ENCODE measurements around the gene MYO15B.

Gene MYO15B

DNA sequence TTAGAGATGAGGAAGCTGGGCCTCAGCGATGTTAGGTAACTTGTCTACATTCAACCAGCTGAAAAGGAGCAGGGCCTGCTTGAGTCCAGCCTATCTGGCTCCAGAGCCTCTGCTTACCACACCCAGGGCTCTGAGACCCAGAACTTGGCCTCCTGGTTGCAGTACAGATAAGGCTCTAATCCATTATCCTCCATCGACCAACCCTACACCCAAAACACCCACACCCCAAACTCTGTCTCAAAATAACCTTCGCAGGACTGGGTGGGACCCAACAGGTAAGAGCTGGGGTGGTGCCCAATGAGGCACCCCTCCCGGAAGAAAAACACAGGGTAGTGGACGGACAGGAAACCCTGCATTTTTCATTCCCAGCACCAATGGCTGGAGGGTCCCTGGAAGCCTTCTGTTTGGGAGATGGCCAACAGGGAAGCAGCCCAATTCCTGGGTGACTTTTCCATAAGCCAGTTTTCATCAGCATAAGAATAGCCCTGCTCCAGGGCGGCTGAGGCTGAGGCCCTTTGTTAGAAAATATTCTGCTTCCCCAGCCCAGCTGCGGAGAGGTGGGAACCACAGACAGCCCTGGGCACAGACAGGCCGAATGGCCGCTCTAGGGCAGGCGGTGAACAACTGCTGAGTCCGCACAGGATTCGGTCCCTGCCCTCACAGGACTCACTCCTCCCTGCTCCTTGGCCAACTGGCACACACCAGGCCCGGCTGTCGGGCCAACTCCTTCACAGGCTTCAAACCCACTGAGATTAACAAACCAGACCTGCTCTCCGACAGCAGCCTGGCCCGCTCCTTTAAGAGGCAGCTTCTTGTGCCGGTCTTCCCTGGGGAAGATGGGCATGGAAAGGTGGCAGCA, 55.4 kb downstream of the MYO15B start:
- no peak for DNase-seq

DNA sequence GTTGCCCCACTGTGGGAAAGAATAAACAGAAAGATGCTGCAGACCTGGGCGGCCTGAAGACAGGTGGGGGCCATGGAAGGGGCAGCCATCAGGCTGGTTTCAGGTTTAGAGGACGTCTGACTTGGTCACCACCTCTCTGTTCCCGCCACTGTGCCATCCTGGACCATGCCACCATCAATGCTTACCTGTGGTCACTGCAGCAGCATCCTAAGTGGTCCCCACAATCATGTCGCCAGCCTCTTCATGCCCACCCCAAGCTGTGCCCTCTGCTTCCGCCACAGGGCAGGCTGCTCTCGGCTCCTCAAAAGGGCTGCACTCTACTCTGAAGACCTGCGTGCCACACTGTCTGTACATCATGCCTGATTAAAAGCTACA, 56.0 kb downstream of the MYO15B start:
- DNase-seq = no peak

DNA sequence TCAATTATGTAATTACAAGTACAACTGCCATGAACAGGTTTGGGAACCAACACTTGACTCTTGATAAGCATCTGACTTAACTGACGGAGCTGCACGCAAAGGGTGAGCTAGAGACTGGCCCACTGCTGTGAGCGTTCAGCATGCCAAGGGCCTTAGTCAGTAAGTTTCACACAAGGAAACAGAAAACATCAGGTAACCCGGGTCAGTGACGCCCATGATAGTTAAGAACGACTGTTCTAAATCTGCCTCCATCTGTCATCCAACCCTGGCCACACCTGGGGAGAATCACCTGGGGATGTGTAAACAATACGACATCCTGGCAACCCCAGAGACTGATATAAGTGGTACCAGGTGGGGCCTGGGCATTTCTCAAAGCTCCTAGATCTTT, 57.9 kb downstream of the MYO15B start:
- no peak for DNase-seq

DNA sequence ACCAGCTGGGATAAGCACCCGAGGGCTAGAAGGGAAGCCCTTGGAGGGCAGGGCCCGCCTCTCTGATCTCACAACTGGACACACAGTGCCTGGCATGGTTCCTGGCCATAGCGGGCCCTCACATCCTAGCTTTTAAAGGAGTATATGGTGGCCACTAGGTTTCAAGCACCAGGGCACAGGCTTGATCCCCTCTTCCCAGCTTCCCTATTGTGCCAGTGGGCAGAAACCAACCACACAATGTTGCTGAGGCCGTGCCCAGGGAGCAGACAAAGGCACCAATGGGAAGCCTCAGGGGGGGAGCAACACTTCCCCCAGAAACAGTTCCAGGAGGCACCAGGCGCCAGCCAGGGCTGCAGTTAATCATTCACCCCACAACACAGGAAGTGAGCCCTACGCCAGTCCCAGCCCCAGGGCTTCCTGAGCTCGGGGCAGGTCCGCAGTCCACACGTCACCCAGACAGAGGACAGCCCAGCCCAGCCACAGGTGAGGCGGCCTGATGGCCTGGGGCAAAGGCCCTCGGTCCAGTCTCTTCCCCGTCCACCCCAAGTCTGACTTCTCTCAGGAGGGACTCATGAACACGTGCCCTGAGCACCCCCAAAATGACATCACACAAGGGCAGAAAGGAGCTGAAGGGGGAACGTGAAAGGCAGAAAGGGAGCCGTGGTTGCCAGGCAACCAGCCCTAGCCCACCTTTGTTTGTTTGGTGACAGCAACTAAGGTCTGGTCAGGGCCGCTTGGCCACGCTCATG, 58.5 kb downstream of the MYO15B start:
- peak; percentile 12 for DNase-seq

DNA sequence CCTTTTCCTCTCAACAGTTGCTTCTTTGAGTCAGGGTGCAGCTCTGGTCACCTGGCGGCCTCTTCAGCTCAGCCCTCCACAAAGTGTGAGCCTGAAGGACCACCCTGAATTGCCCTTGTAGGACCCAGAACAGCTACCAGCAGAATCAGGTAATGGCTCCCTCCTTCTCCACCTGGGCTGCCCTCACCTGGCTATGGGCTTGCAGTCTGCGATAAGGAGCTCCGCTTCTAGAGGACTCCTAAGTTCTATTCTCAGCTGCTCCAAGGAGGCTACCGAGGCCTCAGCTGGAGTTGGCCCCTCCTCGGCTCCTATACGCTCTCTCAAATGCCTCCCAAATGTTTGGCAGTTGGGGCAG, 59.0 kb downstream of the MYO15B start:
- DNase-seq = no peak

DNA sequence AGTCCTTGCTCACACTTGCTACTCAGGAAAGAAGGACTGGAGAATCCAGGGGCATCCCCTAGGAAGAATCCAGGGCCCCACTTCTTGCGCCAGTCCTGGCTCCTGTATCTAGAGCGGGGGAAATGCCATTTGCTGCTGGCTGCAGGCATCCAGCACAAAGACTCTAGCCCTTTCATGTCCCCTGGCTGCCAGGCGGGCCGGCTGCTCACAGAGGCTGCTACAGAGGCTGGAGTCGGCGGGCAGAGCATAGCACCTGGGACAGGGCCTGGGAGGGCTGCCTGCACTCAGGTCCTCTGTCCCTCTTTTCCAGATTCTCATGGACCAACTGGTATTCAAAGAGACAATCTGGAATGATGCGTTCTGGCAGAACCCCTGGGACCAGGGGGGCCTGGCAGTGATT, 59.5 kb downstream of the MYO15B start:
- no peak for DNase-seq

DNA sequence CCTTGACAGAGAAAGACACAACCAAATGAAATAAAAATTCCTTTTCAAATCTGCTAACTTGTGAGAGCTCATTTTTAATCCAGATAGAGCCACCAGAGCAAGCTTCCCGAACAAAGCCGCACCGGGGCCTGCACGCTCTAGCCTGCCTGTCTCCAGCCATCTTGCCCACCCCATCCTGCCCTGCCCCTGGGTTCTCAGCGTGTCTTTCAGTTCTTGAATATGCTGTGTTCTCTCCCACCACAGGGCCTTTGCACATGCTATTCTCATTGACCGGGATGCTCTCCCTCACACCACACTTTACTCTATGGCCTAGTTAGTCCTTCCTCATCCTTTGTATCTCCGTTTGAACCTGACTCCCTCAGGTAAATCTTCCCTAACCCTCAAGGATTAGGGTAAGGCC, 60.3 kb downstream of the MYO15B start:
- no peak for DNase-seq

DNA sequence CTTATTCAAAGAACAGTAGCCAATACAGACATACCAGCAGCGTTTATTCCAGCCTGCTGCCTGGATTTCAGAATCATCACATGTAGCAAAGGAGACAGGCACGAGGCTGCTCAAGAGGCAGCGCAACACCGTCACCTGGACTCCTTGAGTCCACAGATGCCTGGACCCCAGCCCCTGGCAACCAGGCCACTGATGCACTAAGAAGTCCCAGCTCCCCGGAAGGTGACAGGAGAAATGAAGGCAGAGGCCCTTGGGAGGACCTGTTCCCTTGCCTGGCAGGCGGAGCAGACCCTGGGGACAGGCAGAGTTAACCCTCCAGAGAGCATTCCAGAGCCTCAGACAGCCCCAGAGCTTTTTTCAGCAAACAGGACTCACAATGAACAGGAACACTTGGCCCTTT, 62.1 kb downstream of the MYO15B start:
- no peak for DNase-seq

DNA sequence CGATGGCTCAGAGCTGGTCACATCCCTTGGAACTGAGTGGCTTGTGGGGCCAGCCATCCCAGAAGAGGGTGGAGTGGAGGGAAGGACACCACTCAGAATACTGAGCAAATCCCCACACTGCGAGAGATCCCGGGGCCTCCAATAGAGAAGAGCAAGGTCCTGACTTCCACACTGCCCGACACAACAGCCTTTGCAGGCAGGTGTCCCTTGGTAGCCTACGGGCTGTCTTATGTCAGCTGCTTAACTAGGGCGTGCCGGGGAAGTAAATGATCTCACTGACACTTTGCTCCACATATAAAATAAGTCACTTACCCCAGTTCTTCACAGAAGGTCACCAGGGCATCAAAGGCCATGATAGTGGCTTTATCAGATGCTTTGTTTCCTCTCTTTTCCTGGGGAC, 63.3 kb downstream of the MYO15B start:
- no peak for DNase-seq

DNA sequence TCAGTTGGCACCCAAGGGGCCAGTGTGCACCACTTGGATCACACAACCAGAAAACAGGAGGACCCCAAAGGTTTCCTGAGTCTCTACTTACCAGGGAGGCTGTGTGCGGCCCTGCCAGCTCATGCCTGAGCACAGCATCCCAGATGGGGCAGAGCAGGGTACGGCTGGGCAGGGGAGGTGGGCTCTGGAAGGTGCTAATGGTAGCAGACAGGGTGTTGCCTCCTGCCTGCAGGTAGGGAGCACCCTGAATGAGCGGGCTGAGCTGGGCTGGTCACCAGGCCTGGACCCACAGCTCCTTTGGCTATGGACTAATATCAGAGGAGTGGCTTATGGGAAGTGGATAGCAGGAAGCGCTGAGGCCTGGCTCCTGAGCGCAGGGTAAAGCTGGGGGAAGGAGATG, 64.7 kb downstream of the MYO15B start:
- DNase-seq = no peak

DNA sequence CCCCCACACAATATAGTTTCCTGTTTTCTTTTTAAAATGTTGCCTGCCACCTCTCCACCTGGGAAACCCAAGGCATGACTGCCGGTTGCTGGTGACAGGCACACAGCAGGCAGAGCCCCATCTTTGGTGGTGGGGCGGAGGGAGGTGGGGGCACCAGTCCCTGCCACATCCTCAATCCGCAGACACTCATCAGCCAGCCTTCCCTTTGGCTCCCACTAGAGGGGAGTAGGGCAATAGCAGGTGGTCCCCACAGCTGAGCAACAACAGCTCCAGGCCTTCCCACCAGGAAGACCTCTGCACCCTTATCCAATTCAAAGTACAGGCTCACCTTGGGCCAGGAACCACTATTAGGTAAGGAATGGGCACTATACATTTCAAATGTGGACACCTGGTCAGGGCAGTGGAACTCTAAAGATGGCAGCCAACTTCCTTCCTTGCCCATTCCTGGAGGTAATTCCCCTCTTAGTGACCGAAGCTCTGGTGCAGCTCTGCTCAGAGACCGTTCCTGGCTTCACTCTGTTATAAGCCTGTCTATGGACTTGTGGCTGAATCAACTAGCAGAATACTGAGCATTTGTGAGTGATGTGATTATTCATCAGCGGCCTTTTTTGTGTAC, 65.4 kb downstream of the MYO15B start:
- peak; percentile 30 for DNase-seq

DNA sequence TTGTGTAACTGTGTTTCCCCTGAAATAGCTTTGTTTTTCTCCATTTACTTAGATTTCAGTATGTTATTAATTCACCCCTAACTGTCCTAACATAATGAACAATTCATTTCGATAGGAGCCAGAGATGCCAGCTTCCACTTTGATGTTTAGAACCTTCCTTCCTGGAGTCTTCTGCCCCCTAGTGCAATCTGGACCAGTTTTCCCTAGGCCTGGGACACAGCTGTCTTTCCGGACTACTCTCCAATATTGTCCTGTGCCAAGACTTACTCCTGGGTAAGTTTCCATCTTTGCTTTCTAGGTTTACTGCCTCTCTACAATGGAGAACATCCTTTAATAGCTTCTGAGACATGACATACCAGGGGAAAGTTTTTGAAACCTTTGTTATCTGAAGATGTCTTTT, 66.6 kb downstream of the MYO15B start:
- no peak for DNase-seq

DNA sequence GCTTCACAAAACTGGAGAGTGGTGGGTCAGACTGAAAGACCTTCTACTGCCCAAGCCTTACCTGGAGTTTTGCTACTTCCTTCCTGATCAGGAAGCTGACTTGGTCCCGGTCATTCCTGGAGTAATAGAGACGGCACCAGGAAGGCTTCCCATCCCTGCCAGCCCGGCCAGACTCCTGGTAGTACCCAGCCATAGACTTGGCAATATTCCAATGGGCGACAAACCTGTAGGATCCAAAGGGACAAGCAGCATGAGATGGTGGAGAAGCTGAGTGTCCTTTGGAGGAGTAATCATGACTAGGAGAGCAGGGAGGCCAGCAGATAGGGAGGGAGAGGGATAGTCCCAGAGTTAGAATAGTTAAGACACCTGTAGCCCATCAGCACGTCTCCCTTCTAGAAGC, 70.6 kb downstream of the MYO15B start:
- no peak for DNase-seq

DNA sequence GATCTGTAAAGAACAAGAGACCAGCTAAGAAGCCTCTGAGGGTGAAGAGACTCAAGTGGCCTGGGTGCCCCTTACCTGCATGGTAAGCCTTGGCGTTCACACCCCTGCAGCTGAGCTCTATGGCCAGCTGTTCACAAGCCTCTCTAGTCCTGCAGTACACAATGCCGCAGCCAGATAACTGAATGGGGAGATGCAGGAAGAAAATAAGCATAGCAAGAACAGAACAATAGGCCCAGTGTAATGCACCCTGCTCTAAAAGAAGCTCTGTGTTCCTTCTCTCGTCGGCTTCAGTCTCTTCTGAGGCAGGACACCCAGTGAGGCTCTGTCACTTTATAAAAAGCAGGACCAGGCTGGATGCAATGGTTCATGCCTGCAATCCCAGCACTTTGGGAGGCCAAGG, 73.9 kb downstream of the MYO15B start:
- DNase-seq = no peak

DNA sequence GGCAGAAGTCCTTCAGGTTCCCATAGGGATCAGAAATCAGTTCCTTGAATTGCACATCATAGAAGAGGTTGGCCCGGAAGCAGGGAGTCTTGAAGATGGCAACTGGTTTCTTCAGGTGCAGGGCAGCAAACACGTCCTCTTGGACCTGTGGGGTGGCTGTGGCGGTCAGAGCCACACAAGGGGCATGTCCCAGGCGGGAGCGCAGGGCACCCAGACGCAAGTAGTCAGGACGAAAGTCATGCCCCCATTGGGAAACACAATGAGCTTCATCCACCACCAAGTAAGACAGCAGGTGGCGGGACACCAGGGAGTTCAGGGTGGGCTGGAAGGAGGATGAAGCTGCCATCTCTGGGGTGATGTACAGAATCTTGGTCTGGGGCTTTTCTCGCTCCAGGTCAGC, 74.9 kb downstream of the MYO15B start:
- no peak for DNase-seq

DNA sequence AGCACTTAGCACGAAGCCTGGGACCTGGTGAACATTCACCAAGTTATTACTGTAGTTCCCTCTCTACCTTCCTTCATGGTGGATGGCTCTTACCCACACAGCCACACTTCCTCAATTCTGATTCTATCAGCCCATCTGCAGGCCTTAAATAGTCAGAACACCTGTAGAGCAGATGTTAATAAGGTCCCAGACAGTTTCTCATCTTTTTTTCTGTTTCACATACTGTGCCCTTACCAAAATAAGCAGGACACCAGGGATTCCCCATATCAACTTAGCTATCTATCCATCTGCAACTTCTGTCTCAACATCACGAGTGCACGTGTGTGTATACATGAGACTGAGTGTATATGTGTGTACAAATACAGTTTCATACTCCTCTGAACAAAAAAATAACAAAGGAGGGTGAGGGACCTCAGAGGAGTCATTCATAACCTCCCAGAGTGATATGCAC, 76.5 kb downstream of the MYO15B start:
- no peak for DNase-seq

DNA sequence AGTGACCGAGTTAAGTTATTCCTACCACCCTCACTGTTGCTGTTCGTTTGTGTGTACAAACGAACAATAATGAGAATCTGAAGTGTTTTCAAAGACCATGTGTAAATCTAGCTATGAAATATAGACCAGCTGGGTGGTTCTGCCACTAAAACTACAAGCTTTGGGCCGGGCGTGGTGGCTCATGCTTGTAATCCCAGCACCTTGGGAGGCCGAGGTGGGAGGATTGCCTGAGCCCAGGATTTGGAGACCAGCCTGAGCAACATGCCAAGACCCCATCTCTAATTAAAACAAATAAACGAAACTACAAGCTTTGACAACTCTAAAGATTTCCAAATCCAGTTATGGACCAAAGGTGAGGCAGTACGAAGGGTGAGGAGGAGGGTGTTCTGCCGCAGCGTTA, 78.4 kb downstream of the MYO15B start:
- no peak for DNase-seq

DNA sequence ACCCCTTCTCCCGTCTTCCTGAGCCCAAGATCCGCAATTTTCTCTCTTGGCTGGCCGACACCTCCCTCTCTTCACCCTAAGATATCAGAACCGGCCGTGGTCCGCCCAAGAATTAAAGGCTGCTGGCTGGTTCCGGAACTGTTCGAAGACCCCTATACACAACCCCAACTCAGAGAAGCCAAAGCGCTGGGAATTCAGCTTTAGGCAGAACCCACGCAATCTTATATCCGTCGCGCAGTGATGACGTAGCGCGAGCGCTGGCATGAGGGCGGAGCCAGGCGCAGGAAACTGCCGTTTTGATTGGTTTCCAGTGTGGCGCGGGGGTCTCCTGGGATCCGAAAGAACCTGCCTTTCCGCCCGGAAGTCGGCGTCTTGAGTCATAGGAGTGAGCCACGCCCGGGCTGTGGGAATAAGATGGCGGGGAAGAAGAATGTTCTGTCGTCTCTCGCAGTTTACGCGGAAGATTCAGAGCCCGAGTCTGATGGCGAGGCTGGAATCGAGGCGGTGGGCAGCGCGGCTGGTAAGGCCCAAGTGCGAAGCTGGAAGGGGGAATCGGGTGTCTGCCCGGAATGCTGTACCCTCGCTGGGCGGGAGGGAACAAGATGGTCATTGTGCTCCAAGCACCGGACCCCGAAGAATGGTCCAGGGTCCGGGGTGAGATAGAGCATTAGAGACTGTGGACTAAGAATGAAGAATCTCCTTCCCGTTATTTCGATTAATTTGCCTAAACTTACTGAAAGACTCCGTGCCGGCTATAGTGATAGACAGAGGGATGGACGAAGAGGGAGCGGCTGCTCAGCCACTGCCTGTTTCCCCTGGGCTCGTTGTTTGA, 79.6 kb downstream of the MYO15B start, which contains the start of the genes RECQL5 and SAP30BP:
RECQL5 (minus strand) TSS at position 196 of the 832 bp plus-strand sequence. CDS start 597 bp downstream, outside the sequence.
SAP30BP (plus strand) TSS at position 380 of the 832 bp plus-strand sequence; CDS start at position 415, 35 bp downstream.
- peak; percentile 97 for DNase-seq

DNA sequence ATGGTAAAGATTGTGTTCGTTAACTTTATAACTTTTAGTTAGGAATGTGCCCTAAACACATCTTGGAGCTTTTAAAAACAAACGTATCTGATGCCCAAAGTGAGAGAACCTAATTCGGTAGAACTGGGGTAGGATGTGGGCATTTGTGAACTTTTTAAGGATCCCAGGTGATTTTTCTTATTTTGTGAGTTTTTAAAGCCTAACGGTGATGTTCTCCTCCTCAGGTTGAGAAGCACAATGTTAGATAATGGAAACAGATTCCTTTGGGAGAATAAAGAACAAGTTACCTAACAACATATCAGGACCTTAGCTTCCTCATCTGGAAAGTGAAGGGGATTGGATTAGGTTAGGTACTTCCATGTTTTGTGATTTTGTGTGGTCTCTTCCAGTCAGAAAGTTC, 80.2 kb downstream of the MYO15B start:
- no peak for DNase-seq

DNA sequence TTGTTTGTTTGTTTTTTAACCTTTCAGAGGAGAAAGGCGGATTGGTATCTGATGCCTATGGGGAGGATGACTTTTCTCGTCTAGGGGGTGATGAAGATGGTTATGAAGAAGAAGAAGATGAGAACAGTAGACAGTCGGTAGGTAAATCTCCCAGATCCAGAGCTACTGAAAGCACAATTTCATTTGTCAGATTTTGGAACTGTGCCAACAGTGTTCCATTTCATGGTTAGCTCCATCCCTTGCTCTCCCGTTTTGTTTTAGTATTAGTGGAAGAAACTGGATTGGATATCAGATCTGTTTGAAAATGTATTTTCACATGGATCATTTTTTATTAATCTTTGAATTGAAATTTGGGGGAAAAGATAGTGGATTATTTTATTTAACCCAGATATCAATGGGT, 80.9 kb downstream of the MYO15B start:
- no peak for DNase-seq

DNA sequence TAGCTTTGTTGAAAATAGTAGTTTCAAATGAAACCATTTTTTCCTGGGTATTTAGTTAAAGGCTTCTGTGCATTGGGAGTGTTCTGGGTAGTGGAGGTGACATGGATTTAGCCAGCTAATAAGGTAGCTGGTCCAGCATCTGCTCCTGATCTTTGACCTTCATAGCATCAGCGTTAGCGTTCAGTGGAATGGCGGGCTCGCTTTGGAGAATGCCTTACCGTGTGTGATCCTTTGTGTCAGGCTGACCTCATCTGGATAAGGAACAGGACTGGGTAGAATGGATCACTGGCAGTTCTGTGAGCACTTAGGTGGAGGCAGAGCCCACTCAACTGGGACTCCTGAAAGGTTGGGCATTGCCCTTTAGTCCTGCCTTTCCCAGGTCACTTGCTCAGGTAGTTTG, 83.3 kb downstream of the MYO15B start:
- DNase-seq = no peak

DNA sequence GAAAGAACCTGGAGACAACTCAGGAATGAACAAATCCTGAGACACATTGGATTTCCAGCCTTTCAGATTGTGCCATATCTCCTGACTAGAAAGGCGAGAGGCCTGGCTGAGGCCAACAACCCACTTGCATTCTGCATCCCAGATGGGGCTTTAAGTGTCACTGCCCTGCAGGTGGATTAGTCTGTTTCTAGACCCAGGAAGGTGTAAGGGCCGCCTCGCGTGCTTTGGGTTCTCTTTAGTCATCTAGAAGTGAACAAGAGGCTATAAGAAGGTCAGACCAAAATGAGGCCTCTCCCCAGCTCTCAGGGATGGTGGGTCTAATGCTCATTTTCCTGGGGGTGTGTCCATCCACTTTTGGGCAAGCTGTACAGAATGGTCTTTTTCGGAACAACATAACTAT, 84.4 kb downstream of the MYO15B start:
- DNase-seq = no peak

DNA sequence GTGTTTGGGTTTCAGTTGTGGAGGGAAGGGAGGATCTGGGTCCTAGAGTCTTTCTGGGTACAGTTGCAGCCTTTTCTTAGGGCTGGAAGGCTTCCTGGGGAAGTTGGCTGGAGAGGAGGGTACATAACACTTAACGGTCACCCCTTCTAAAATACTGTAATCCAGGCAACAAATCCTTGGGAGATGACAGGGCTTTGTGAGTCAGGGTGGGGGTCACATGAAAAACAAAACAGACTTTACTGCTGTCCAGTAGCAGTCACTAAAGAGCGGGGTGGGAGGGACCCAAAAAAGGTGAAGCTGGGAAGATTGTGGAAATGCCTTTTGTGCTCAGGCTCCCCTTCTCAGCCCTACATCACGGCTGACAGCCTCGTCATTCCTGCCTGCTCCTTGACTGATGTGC, 85.9 kb downstream of the MYO15B start:
- no peak for DNase-seq

Data from CD4-positive, alpha-beta T cell treated with Interleukin-12 subunit alpha and Interleukin-12 subunit beta, for 1 hour (primary cell).